K562 (cell line): ENCODE measurements around the gene PMVK. TPM values are rescaled to one million over a fixed set of nuclear protein-coding genes. Genes with fewer than 3 reads are reported as not detected.
A peak's percentile ranks its signal among the peaks of the same experiment; 100 is the strongest.

Experiments
- CHD1 ChIP-seq: fragments of 200-600 bp; sonication (generic); IDR thresholded peaks from one replicate; pipeline ENCODE4 v1.6.1; 2012; ENCODE audit warnings: mild to moderate bottlenecking, moderate library complexity, low read length, inconsistent platforms
- CREBBP ChIP-seq: IDR thresholded peaks from one replicate; pipeline ENCODE4 v1.6.1; 2012; ENCODE audit warnings: low read depth, mild to moderate bottlenecking, control low read depth, inconsistent platforms, low read length
- KLF10 ChIP-seq: fragments of 250-450 bp; sonication (Bioruptor Pico); IDR thresholded peaks from 2 replicates; pipeline ENCODE4 v1.6.1; 2021; ENCODE audit warnings: matching md5 sums
- MEIS2 ChIP-seq: fragments of 450-650 bp; IDR thresholded peaks from 2 replicates; pipeline ENCODE4 v1.6.1; 2014; ENCODE audit warnings: mild to moderate bottlenecking; ENCODE audit not compliant: partially characterized antibody
- MXI1 ChIP-seq: IDR thresholded peaks from 2 replicates; pipeline ENCODE4 v1.6.1; 2011; ENCODE audit warnings: low read depth, mild to moderate bottlenecking, improper control_type of control experiment, low read length
- MYNN ChIP-seq, 2 experiments: sonication (generic); formaldehyde crosslinking in 1 of 2; IDR thresholded peaks; 2 replicates each; pipeline versions ENCODE4 v1.5.0 to v1.6.1; 2016 to 2020; ENCODE audit warnings: antibody characterized with exemption in 1 of 2, missing genetic modification reagents in 1 of 2
- NR2F6 ChIP-seq: fragments of 450-650 bp; formaldehyde crosslinking; IDR thresholded peaks from 2 replicates; pipeline ENCODE4 v1.4.0; 2020; ENCODE audit warnings: mild to moderate bottlenecking
- NR4A1 ChIP-seq, 2 experiments: fragments of 250-450 bp in 1 of 2; fragments of 450-650 bp in 1 of 2; sonication (Bioruptor Pico) in 1 of 2; IDR thresholded peaks; 2 replicates each; pipeline versions ENCODE4 v1.4.0 to v1.6.1; 2016 to 2020; ENCODE audit warnings: mild to moderate bottlenecking in 2 of 2, missing compliant biosample characterization in 1 of 2, missing genetic modification characterization in 1 of 2, moderate library complexity in 1 of 2
- RBM17 ChIP-seq: fragments of 200-400 bp; formaldehyde crosslinking; IDR thresholded peaks from 2 replicates; pipeline ENCODE4 v1.6.1; 2017; ENCODE audit warnings: low read depth, mild to moderate bottlenecking, low read length, borderline replicate concordance
- SRSF9 ChIP-seq: fragments of 200-400 bp; formaldehyde crosslinking; IDR thresholded peaks from 2 replicates; pipeline ENCODE4 v1.6.1; 2017; ENCODE audit warnings: low read depth, low read length, borderline replicate concordance
- TCF7L2 ChIP-seq: fragments of 150-350 bp; IDR thresholded peaks from 2 replicates; pipeline ENCODE4 v1.6.1; 2016; ENCODE audit warnings: low read depth, mild to moderate bottlenecking, low read length, moderate library complexity
- TGIF2 ChIP-seq: sonication (generic); formaldehyde crosslinking; IDR thresholded peaks from 2 replicates; pipeline ENCODE4 v1.8.1; 2022; ENCODE audit warnings: mild to moderate bottlenecking, missing genetic modification reagents, moderate library complexity
- ZNF12 ChIP-seq: sonication (generic); formaldehyde crosslinking; IDR thresholded peaks from 2 replicates; pipeline ENCODE4 v1.4.0; 2020; ENCODE audit warnings: mild to moderate bottlenecking, missing genetic modification reagents
- ZNF354B ChIP-seq: fragments of 250-450 bp; sonication (Bioruptor Pico); IDR thresholded peaks from 2 replicates; pipeline ENCODE4 v1.4.0; 2020
- ZNF707 ChIP-seq: fragments of 250-450 bp; sonication (Bioruptor Pico); conservative IDR thresholded peaks from 2 replicates; pipeline ENCODE4 v1.8.0; 2022; ENCODE audit warnings: inconsistent platforms, mild to moderate bottlenecking, moderate library complexity
- polyA plus RNA-seq, 8 experiments: library from polyadenylated mRNA; depleted of rRNA in 4 of 8; stranded (reverse) in 5 of 8; unstranded in 3 of 8; fragments of >200 nt; fragmentation: Nextera tagmentation in 2 of 8; fragmentation: Illumina TruSeq in 1 of 8; extraction: Ambion mirVana in 2 of 8; extraction: Trizol in 1 of 8; gene quantifications; 2 replicates each; pipeline versions ENCODE4 v1.2.1 to v1.2.3, GENCODE V29; 2011 to 2014; ENCODE audit warnings: inconsistent platforms in 1 of 8, missing spikeins in 1 of 8
- total RNA-seq, 7 experiments: library from RNA; depleted of rRNA in 6 of 7; stranded (reverse); fragments of >200 nt in 6 of 7; fragmentation: Illumina TruSeq in 2 of 7; extraction: Trizol in 2 of 7; gene quantifications; 2 replicates each; pipeline versions ENCODE4 v1.2.1 to v1.2.3, GENCODE V29; 2011 to 2021; ENCODE audit warnings: low replicate concordance in 1 of 7
- TF ChIP-seq, protein P1 (sequence below): fragments of 250-450 bp; sonication (Bioruptor Pico); IDR thresholded peaks from 2 replicates; pipeline ENCODE4 v1.4.0; 2020; ENCODE audit warnings: mild to moderate bottlenecking, moderate library complexity
- TF ChIP-seq, protein P2 (sequence below): fragments of 250-450 bp; sonication (Bioruptor Pico); IDR thresholded peaks from 2 replicates; pipeline ENCODE4 v1.9.0; 2021; ENCODE audit warnings: mild to moderate bottlenecking, inconsistent platforms
- TF ChIP-seq, protein P3 (sequence below): fragments of 200-800 bp; sonication (Bioruptor generic); IDR thresholded peaks from 2 replicates; pipeline ENCODE4 v1.6.1; 2017; ENCODE audit warnings: missing genetic modification characterization, missing compliant biosample characterization
- TF ChIP-seq, protein P4 (sequence below), 2 experiments: fragments of 200-800 bp in 1 of 2; sonication (Bioruptor generic) in 1 of 2; sonication (generic) in 1 of 2; formaldehyde crosslinking in 1 of 2; IDR thresholded peaks in 1 of 2; conservative IDR thresholded peaks in 1 of 2; 2 replicates each; pipeline versions ENCODE4 v1.5.0 to v1.6.1; 2016 to 2020; ENCODE audit warnings: missing compliant biosample characterization in 1 of 2, missing genetic modification characterization in 1 of 2, missing genetic modification reagents in 1 of 2

Gene PMVK
- total and polyA plus RNA-seq, 9 of the 15 experiments (the other 6 are each of a cell fraction or from before 2014, with no cell fraction given): 1.1 to 15.3 (median 6.3) TPM

DNA sequence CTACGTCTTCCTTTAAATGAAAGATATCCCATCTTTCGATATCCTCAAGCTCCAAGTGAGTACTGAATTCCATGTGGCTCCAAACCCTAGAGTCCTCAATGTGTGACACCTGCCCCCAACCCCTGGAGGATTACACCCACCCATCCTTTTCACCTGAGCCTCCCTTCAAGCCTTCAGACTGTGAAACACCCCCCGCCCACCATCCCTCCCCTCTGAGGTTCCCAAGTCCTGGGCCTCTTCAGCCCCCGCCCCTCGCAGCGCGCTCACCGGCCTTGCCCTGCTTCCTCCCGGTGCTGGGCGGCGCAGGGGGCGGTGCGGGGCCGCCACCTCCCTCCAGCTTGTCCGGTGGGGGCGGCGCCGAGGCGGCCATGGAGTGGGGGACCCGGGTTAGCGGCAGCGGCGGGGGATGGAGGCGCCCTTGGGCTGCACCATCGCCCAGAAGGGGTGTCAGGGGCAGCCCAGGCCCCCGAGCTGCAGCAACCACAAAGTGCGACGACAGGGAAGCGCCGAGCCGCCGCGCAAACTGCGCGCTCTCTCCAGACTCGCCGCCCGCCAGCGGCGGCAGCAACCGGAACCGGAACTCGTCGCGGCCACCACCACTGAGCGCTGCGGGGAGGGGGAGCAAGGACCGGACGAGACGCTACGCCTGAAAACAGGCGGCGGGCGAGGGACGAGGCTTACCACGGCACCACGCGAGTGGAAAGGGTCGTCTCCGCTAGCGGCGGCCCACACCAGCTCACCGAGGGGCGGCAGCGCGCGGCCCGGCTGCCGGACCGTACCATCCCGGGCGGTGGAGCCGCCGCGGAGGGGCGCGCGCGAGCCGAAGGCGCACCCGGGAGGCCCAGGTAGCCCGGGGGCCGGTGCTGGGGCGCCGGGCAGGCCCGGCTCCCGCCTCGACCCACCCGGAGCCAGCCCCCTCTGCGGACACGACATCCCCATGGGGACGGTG, 25.0 kb upstream of the PMVK start, which contains the start of gene PYGO2 (continued):
- TF ChIP-seq NR2F6 (CRISPR knock-in tag): no peak
- TF ChIP-seq ZNF354B (CRISPR knock-in tag): no peak
- TF ChIP-seq SRSF9: no peak
- no peak; the same call in 1 of the 2 replicates for TF ChIP-seq MXI1
- peak; percentile 11 for TF ChIP-seq MEIS2
- no peak for TF ChIP-seq RBM17
- TF ChIP-seq, protein P1, sequence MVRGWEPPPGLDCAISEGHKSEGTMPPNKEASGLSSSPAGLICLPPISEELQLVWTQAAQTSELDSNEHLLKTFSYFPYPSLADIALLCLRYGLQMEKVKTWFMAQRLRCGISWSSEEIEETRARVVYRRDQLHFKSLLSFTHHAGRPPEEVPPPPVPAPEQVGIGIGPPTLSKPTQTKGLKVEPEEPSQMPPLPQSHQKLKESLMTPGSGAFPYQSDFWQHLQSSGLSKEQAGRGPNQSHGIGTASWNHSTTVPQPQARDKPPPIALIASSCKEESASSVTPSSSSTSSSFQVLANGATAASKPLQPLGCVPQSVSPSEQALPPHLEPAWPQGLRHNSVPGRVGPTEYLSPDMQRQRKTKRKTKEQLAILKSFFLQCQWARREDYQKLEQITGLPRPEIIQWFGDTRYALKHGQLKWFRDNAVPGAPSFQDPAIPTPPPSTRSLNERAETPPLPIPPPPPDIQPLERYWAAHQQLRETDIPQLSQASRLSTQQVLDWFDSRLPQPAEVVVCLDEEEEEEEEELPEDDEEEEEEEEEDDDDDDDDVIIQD: no peak
- TF ChIP-seq NR4A1 (CRISPR knock-in tag; IDR thresholded peaks at IDR 0.05): 0 out of 2 replicates have a peak, but pooled peaks have one; percentile 47
- TF ChIP-seq NR4A1 (tag; IDR thresholded peaks at IDR 0.05): no peak; the same call in 1 of the 2 replicates
- peak; percentile 83 for TF ChIP-seq TCF7L2
- TF ChIP-seq, protein P2, sequence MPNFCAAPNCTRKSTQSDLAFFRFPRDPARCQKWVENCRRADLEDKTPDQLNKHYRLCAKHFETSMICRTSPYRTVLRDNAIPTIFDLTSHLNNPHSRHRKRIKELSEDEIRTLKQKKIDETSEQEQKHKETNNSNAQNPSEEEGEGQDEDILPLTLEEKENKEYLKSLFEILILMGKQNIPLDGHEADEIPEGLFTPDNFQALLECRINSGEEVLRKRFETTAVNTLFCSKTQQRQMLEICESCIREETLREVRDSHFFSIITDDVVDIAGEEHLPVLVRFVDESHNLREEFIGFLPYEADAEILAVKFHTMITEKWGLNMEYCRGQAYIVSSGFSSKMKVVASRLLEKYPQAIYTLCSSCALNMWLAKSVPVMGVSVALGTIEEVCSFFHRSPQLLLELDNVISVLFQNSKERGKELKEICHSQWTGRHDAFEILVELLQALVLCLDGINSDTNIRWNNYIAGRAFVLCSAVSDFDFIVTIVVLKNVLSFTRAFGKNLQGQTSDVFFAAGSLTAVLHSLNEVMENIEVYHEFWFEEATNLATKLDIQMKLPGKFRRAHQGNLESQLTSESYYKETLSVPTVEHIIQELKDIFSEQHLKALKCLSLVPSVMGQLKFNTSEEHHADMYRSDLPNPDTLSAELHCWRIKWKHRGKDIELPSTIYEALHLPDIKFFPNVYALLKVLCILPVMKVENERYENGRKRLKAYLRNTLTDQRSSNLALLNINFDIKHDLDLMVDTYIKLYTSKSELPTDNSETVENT (CRISPR knock-in tag): peak; percentile 84; the same call in 1 of the 2 replicates
- TF ChIP-seq MYNN (IDR thresholded peaks at IDR 0.05): no peak; the same call in 1 of the 2 replicates
- TF ChIP-seq MYNN (CRISPR knock-in tag; IDR thresholded peaks at IDR 0.05): no peak
- TF ChIP-seq ZNF707: no peak
- TF ChIP-seq, protein P3, sequence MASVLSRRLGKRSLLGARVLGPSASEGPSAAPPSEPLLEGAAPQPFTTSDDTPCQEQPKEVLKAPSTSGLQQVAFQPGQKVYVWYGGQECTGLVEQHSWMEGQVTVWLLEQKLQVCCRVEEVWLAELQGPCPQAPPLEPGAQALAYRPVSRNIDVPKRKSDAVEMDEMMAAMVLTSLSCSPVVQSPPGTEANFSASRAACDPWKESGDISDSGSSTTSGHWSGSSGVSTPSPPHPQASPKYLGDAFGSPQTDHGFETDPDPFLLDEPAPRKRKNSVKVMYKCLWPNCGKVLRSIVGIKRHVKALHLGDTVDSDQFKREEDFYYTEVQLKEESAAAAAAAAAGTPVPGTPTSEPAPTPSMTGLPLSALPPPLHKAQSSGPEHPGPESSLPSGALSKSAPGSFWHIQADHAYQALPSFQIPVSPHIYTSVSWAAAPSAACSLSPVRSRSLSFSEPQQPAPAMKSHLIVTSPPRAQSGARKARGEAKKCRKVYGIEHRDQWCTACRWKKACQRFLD (CRISPR knock-in tag): no peak
- TF ChIP-seq KLF10 (CRISPR knock-in tag): no peak
- TF ChIP-seq CHD1: no peak
- no peak for TF ChIP-seq CREBBP
- peak; percentile 69 for TF ChIP-seq ZNF12
- TF ChIP-seq, protein P4, sequence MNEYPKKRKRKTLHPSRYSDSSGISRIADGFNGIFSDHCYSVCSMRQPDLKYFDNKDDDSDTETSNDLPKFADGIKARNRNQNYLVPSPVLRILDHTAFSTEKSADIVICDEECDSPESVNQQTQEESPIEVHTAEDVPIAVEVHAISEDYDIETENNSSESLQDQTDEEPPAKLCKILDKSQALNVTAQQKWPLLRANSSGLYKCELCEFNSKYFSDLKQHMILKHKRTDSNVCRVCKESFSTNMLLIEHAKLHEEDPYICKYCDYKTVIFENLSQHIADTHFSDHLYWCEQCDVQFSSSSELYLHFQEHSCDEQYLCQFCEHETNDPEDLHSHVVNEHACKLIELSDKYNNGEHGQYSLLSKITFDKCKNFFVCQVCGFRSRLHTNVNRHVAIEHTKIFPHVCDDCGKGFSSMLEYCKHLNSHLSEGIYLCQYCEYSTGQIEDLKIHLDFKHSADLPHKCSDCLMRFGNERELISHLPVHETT (CRISPR knock-in tag; conservative IDR thresholded peaks at IDR 0.05 in 1 of 2, IDR thresholded peaks at IDR 0.05 in 1 of 2): peak in 1 of 2 experiments; percentile 96; a peak in 2 of 4 replicates
- TF ChIP-seq TGIF2 (CRISPR knock-in tag): no peak; the same call in 1 of the 2 replicates
